IMR-90 (cell line): Measurements from ENCODE around the gene DNAJC11. TPM values are rescaled to one million over a fixed set of nuclear protein-coding genes. Genes with fewer than 3 reads are reported as not detected.

Experiments
- ATAC-seq: fragments of 200-7000 bp; cut with Tn5 transposase; 2 replicates; pipeline ENCODE4 v1.9.1; 2020; ENCODE audit warnings: low read depth, mild to moderate bottlenecking, moderate library complexity
- BruUV-seq: library from RNA; stranded (reverse); fragments of 400-500 nt; replicated peaks from 2 replicates; lab custom pipeline; 2021; lab: Mats Ljungman, UMichigan
- CTCF ChIA-PET: fragments of 300-600 bp; formaldehyde crosslinking; extraction: SDS; loops from one replicate; lab custom pipeline; 2021; ENCODE audit warnings: antibody characterized with exemption; lab: Yijun Ruan, JAX
- POLR2A ChIA-PET: fragments of 300-600 bp; sonication (Branson Sonifier 250); formaldehyde crosslinking; loops from one replicate; lab custom pipeline; 2022; ENCODE audit warnings: antibody characterized with exemption; ENCODE audit not compliant: unreplicated experiment; lab: Charles Lee
- DNase-seq: peaks from one replicate; pipeline ENCODE4 v3.0.0; 2013
- H2AFZ ChIP-seq: replicated peaks from 2 replicates; pipeline ENCODE3; 2013; ENCODE audit warnings: low read length, mild to moderate bottlenecking; ENCODE audit not compliant: poor library complexity
- H2AK5ac ChIP-seq: 2 replicates; pipeline ENCODE4 v1.6.1; 2013; ENCODE audit warnings: low read depth, low read length, inconsistent platforms
- H2AK9ac ChIP-seq: replicated peaks from 2 replicates; pipeline ENCODE3; 2013; ENCODE audit warnings: mild to moderate bottlenecking, low read depth, low read length, moderate library complexity; ENCODE audit not compliant: poor library complexity
- H2BK120ac ChIP-seq: 2 replicates; pipeline ENCODE4 v1.6.1; 2013; ENCODE audit warnings: low read depth, low read length, inconsistent platforms
- H2BK15ac ChIP-seq: 3 replicates; pipeline ENCODE4 v1.6.1; 2013; ENCODE audit warnings: low read depth, low read length, inconsistent platforms
- H2BK20ac ChIP-seq: 2 replicates; pipeline ENCODE4 v1.6.1; 2013; ENCODE audit warnings: low read depth, mild to moderate bottlenecking, inconsistent platforms, low read length, moderate library complexity
- H2BK5ac ChIP-seq: 2 replicates; pipeline ENCODE4 v1.6.1; 2013; ENCODE audit warnings: mild to moderate bottlenecking, low read depth, low read length, inconsistent platforms; ENCODE audit not compliant: poor library complexity, severe bottlenecking
- H3K14ac ChIP-seq: replicated peaks from 2 replicates; pipeline ENCODE4 v1.6.1; 2013; ENCODE audit warnings: low read depth, low read length, inconsistent platforms
- H3K18ac ChIP-seq: 2 replicates; pipeline ENCODE4 v1.6.1; 2013; ENCODE audit warnings: low read depth, low read length, control low read depth
- H3K23ac ChIP-seq: 2 replicates; pipeline ENCODE4 v1.6.1; 2013; ENCODE audit warnings: low read depth, low read length, inconsistent platforms
- H3K27ac ChIP-seq: 2 replicates; pipeline ENCODE4 v1.5.1; 2013; ENCODE audit warnings: mild to moderate bottlenecking, control low read depth, low read length; ENCODE audit not compliant: insufficient read depth
- H3K27me3 ChIP-seq: 2 replicates; pipeline ENCODE4 v1.6.1; 2013; ENCODE audit warnings: low read length; ENCODE audit not compliant: control insufficient read depth, insufficient read depth
- H3K36me3 ChIP-seq: 2 replicates; pipeline ENCODE4 v1.6.1; 2013; ENCODE audit warnings: low read length, mixed read lengths; ENCODE audit not compliant: control insufficient read depth, insufficient read depth
- H3K4ac ChIP-seq: 2 replicates; pipeline ENCODE4 v1.6.1; 2013; ENCODE audit warnings: low read depth, low read length, inconsistent platforms
- H3K4me1 ChIP-seq: 2 replicates; pipeline ENCODE4 v1.6.1; 2013; ENCODE audit warnings: low read length, mixed read lengths; ENCODE audit not compliant: control insufficient read depth, insufficient read depth
- H3K4me2 ChIP-seq: 2 replicates; pipeline ENCODE4 v1.6.1; 2013; ENCODE audit warnings: low read depth, mild to moderate bottlenecking, control low read depth, low read length, moderate library complexity
- H3K4me3 ChIP-seq: 2 replicates; pipeline ENCODE4 v1.5.1; 2013; ENCODE audit warnings: low read depth, mild to moderate bottlenecking, control low read depth, low read length, moderate library complexity; ENCODE audit not compliant: insufficient read depth
- H3K56ac ChIP-seq: 2 replicates; pipeline ENCODE4 v1.6.1; 2013; ENCODE audit warnings: low read length, inconsistent platforms; ENCODE audit not compliant: insufficient read depth; ENCODE audit errors: extremely low read depth
- H3K79me1 ChIP-seq, 2 experiments: 2 replicates each; pipeline ENCODE4 v1.6.1; 2013; ENCODE audit warnings: low read length in 2 of 2, inconsistent platforms in 1 of 2, low read depth in 1 of 2
- H3K9ac ChIP-seq: 2 replicates; pipeline ENCODE4 v1.6.1; 2013; ENCODE audit warnings: low read depth, low read length, control low read depth
- H3K9me1 ChIP-seq: 2 replicates; pipeline ENCODE4 v1.6.1; 2013; ENCODE audit warnings: low read length, inconsistent platforms; ENCODE audit not compliant: insufficient read depth
- H3K9me3 ChIP-seq: 2 replicates; pipeline ENCODE4 v1.6.1; 2013; ENCODE audit warnings: low read length; ENCODE audit not compliant: control insufficient read depth, insufficient read depth
- H4K20me1 ChIP-seq: 2 replicates; pipeline ENCODE4 v1.6.1; 2013; ENCODE audit warnings: low read length, inconsistent platforms; ENCODE audit not compliant: insufficient read depth
- H4K5ac ChIP-seq: 2 replicates; pipeline ENCODE4 v1.6.1; 2013; ENCODE audit warnings: mild to moderate bottlenecking, low read depth, low read length, control low read depth
- H4K8ac ChIP-seq, 2 experiments: 2 replicates each; pipeline ENCODE4 v1.6.1; 2013; ENCODE audit warnings: low read depth in 2 of 2, low read length in 2 of 2, control low read depth in 1 of 2, inconsistent platforms in 1 of 2
- H4K91ac ChIP-seq: 2 replicates; pipeline ENCODE4 v1.6.1; 2013; ENCODE audit warnings: low read depth, low read length, inconsistent platforms; ENCODE audit not compliant: insufficient read depth
- CEBPB ChIP-seq: IDR thresholded peaks from 2 replicates; pipeline ENCODE4 v1.6.1; 2012; ENCODE audit warnings: low read depth, low read length, improper control_type of control experiment
- FOS ChIP-seq: fragments of 150-350 bp; IDR thresholded peaks from 2 replicates; pipeline ENCODE4 v1.6.1; 2016; ENCODE audit warnings: low read depth, low read length
- MAFK ChIP-seq: IDR thresholded peaks from 2 replicates; pipeline ENCODE4 v1.6.1; 2012; ENCODE audit warnings: low read depth, low read length, improper control_type of control experiment
- POLR2A ChIP-seq: IDR thresholded peaks from 2 replicates; pipeline ENCODE4 v1.6.1; 2012; ENCODE audit warnings: mild to moderate bottlenecking, low read depth, low read length
- RAD21 ChIP-seq: IDR thresholded peaks from 2 replicates; pipeline ENCODE4 v1.6.1; 2012; ENCODE audit warnings: low read length, improper control_type of control experiment
- RCOR1 ChIP-seq: IDR thresholded peaks from 2 replicates; pipeline ENCODE4 v1.6.1; 2012; ENCODE audit warnings: mild to moderate bottlenecking, low read length, improper control_type of control experiment; ENCODE audit not compliant: insufficient replicate concordance
- RFX5 ChIP-seq: IDR thresholded peaks from 2 replicates; pipeline ENCODE4 v1.8.0; 2012; ENCODE audit warnings: low read depth, mild to moderate bottlenecking, low read length, moderate library complexity
- WGBS, 2 experiments: methylation state at CpG; one replicate each; pipeline versions ENCODE4 v1.1.5 to v1.1.7; 2013; ENCODE audit warnings: missing lambda C conversion rate in 2 of 2; ENCODE audit not compliant: insufficient read length in 1 of 2; ENCODE audit errors: extremely low coverage in 2 of 2; 5-methylcytosine and 5-hydroxymethylcytosine counted together
- dilution Hi-C: fragments of 300-500 bp; cut with HindIII; formaldehyde crosslinking; loops from one replicate; pipeline ENCODE4 v1.14.3; 2018; ENCODE audit warnings: low sequenced_read_pairs; ENCODE audit not compliant: unreplicated experiment
- in situ Hi-C: fragments of 300-500 bp; cut with MboI; formaldehyde crosslinking; loops from 3 replicates; pipeline ENCODE4 v1.14.3; 2019; ENCODE audit warnings: low sequenced_read_pairs, inconsistent platforms, mixed read lengths
- intact Hi-C: fragments of 100-400 bp; cut with micrococcal nuclease; formaldehyde crosslinking; loops from 2 replicates; pipeline ENCODE4 v1.10.0; 2022
- polyA plus RNA-seq, 3 experiments: library from polyadenylated mRNA; depleted of rRNA; stranded (reverse); fragments of >200 nt; gene quantifications; 2 replicates each; pipeline ENCODE4 v1.2.3, GENCODE V29; 2012; ENCODE audit warnings: low replicate concordance in 1 of 3
- total RNA-seq: library from RNA; depleted of rRNA; stranded (reverse); fragments of >200 nt; gene quantifications from 2 replicates; pipeline ENCODE4 v1.2.3, GENCODE V29; 2012
- TF ChIP-seq, protein P1 (sequence below): fragments of 150-350 bp; IDR thresholded peaks from 2 replicates; pipeline ENCODE4 v1.6.1; 2016; ENCODE audit warnings: low read depth, mild to moderate bottlenecking, low read length, moderate library complexity, borderline replicate concordance

DNAJC11 gene
- total and polyA plus RNA-seq, 2 of the 4 experiments (the other 2 are of a cell fraction): 38.7 to 48.5 TPM

DNA sequence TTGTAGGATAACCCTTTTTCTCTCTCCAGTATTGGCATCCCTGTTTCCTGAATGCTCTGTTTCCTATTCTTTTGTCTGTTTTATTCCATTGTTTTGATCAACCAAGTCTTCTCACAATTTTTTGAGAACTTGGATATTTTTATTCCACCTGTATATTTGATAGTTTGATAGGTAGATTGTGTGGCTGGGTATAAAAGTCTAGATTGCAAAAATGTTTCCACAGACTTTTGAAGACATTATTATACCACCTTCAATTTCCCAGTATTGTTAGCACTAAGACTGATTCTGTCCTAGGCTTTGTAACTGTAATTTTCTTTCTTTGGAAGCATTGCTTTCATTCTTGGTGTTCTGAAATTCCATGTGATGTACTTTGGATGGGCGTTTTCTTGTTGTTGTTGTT, 9.6 kb upstream of the DNAJC11 start (continued):
- TF ChIP-seq, protein P1, sequence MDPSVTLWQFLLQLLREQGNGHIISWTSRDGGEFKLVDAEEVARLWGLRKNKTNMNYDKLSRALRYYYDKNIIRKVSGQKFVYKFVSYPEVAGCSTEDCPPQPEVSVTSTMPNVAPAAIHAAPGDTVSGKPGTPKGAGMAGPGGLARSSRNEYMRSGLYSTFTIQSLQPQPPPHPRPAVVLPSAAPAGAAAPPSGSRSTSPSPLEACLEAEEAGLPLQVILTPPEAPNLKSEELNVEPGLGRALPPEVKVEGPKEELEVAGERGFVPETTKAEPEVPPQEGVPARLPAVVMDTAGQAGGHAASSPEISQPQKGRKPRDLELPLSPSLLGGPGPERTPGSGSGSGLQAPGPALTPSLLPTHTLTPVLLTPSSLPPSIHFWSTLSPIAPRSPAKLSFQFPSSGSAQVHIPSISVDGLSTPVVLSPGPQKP: no peak
- TF ChIP-seq MAFK: no peak

DNA sequence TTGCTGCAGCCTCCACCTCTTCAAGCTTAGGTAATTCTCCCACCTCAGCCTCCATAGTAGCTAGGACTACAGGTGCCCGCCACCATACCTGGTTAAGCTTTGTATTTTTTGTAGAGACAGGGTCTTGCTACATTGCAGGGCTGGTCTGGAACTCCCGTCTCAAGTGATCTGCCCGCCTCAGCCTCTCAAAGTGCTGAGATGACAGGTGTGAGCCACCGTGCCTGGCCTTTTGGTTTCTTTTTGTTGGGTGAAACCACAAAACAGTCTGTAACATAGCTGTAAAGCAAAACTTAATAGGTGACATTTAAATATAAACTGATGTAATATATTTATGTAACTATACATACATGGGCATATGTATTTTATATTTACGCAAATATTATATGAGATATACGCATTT, 3.1 kb upstream of the DNAJC11 start:
- ATAC-seq: no peak
- no TSS peak for BruUV-seq
- peaks cover 4 to 14% of the 10 kb centered on the region in 2 experiments; a peak in 3 of 4 replicates for H3K79me1 ChIP-seq
- H4K5ac ChIP-seq: no peak overlapping the region
- H3K4me1 ChIP-seq: peaks cover 5% of the 10 kb centered on the region; the same call in 1 of the 2 replicates
- no peak overlapping the region for H3K23ac ChIP-seq
- no peak overlapping the region for H2BK20ac ChIP-seq
- H3K9me3 ChIP-seq: no peaks in the 10 kb centered on the region
- in situ Hi-C loops: loop anchor here (25.0 kb wide), 1 partner anchor 508 kb away; no protein-coding TSS in a partner anchor
- ChIA-PET POLR2A (no interaction called here), CTCF (interaction anchor here (0.6 kb wide), 2 partner anchors 63 to 64 kb away, joined by 3 read pairs; no protein-coding TSS in a partner anchor)
- H3K36me3 ChIP-seq: no peaks in the 10 kb centered on the region
- H4K20me1 ChIP-seq: no peaks in the 10 kb centered on the region
- H2BK120ac ChIP-seq: no peak overlapping the region
- H3K27me3 ChIP-seq: peaks cover 16% of the 10 kb centered on the region
- no peak overlapping the region for H3K4me2 ChIP-seq
- intact Hi-C loops: loop anchor here (10.0 kb wide), 1 partner anchor 940 kb away; no protein-coding TSS in a partner anchor
- H3K9ac ChIP-seq: no peak overlapping the region
- WGBS, 2 experiments: no CpG with 5 or more reads among the region's 6 CpGs
- H3K27ac ChIP-seq: no peak overlapping the region
- H4K91ac ChIP-seq: no peak overlapping the region
- TF ChIP-seq FOS: no peak
- no peak for TF ChIP-seq RCOR1
- TF ChIP-seq CEBPB: no peak
- no peak for TF ChIP-seq RAD21
- TF ChIP-seq RFX5: no peak
- TF ChIP-seq POLR2A: no peak
- H2AK9ac ChIP-seq: no peak overlapping the region
- H2BK15ac ChIP-seq: no peak overlapping the region
- H3K14ac ChIP-seq: no peak overlapping the region
- no peak overlapping the region for H3K4ac ChIP-seq
- H3K56ac ChIP-seq: no peak overlapping the region
- no peak overlapping the region for H4K8ac ChIP-seq
- H3K4me3 ChIP-seq: no peak overlapping the region
- dilution Hi-C loops: no loop called here
- no peak overlapping the region for H2AFZ ChIP-seq
- H2BK5ac ChIP-seq: no peak overlapping the region
- DNase-seq: no peak
- H3K9me1 ChIP-seq: 0 out of 2 replicates have a peak, but pooled peaks cover 2% of the 10 kb centered on the region
- H2AK5ac ChIP-seq: no peak overlapping the region
- H3K18ac ChIP-seq: no peak overlapping the region
